ENCODE data around the gene FIS1. TPM values are rescaled to one million over a fixed set of nuclear protein-coding genes. Genes with fewer than 3 reads are reported as not detected.
"Not testable (repeated sequence)": the region's sequence is repeated elsewhere in the genome, so short reads cannot be mapped to it uniquely, and the experiment has no call there.

FIS1 gene
- total and polyA plus RNA-seq, 10 of the 15 experiments (the other 5 are each of a cell fraction or from before 2014, with no cell fraction given): 83.4 to 149 (median 108) TPM

DNA sequence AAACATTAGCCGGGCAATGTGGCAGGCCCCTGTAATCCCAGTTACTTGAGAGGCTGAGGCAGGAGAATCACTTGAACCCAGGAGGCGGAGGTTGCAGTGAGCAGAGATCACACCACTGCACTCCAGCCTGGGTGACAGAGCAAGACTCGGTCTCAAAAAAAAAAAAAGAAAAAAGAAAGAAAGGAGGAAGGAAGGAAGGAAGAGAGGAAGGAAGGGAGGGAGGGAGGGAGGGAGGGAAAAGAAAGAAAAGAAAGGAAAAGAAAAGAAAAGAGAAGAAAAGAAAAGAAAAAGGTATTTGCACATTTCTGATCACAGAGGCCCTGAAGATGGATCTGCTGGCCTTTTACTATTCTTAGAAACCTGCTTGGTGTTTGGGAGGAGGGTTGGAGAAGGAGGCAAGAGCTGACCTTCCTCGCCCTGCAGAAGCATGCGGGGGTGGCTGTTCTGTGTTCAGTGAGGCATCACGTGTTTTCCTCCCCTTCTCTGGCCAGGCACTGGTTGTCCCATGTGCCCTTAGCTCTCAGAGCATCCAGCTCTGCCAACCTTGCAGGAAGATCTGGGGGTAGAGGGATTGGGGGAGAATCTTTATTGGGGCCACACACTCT is 19.3 kb upstream of the FIS1 start:
- 17% methylated on average over 4 of the region's 6 CpGs for WGBS (ENCODE audit: insufficient coverage, insufficient replicate concordance, low lambda C conversion rate, missing lambda C conversion rate)
- FAIRE-seq; H3K79me2 ChIP-seq (ENCODE audit: control insufficient read depth, insufficient read depth, low read length); BruUV-seq (replicated peaks); in situ Hi-C loops (cut with MboI); POLR2A ChIA-PET; H3K9me3 ChIP-seq (replicated peaks; ENCODE audit: control insufficient read depth, insufficient read depth, low read length); H3K27me3 ChIP-seq (replicated peaks in 1 of 2; ENCODE audit: control insufficient read depth in 2 of 2, insufficient read depth in 2 of 2, low read length in 1 of 2); H3K4me2 ChIP-seq (ENCODE audit: control insufficient read depth, insufficient read depth); H3K4me1 ChIP-seq (ENCODE audit: control insufficient read depth, insufficient read depth, low read length); H3K36me3 ChIP-seq (ENCODE audit: control insufficient read depth in 2 of 2, insufficient read depth in 2 of 2, low read length in 1 of 2); H4K20me1 ChIP-seq (ENCODE audit: control insufficient read depth, insufficient read depth); H2AFZ ChIP-seq (ENCODE audit: control insufficient read depth, low read depth, low read length); H3K27ac ChIP-seq (ENCODE audit: control insufficient read depth, insufficient read depth); H3K4me3 ChIP-seq; intact Hi-C loops (cut with micrococcal nuclease; ENCODE audit: unreplicated experiment); H3K9ac ChIP-seq (ENCODE audit: control insufficient read depth, insufficient read depth, low read length); DNase-seq (ENCODE audit: low read depth, low spot score): not testable (repeated sequence)
- ChIA-PET SMC1A (ENCODE audit: uncharacterized antibody, unreplicated experiment) (interaction anchor here (2.0 kb wide), 1 partner anchor 20 kb away, joined by 5 read pairs; no protein-coding TSS in a partner anchor), CTCF (interaction anchor here (0.8 to 1.8 kb wide), 3 partner anchors 19 to 29 kb away, joined by 3 to 5 read pairs (median 3); no protein-coding TSS in a partner anchor), RAD21 (ENCODE audit: unreplicated experiment) (interaction anchor here (1.0 kb wide), 1 partner anchor 10 kb away, joined by 3 read pairs; no protein-coding TSS in a partner anchor)
- ATAC-seq: peak; percentile 38; the same call in 2 of the 3 replicates
- peak in 1 of 2 experiments; percentile 63; a peak in 1 of 3 replicates for TF ChIP-seq EGR1 (IDR thresholded peaks at IDR 0.05; ENCODE audit: borderline replicate concordance in 1 of 2, low read depth in 2 of 2, low read length in 2 of 2)

DNA sequence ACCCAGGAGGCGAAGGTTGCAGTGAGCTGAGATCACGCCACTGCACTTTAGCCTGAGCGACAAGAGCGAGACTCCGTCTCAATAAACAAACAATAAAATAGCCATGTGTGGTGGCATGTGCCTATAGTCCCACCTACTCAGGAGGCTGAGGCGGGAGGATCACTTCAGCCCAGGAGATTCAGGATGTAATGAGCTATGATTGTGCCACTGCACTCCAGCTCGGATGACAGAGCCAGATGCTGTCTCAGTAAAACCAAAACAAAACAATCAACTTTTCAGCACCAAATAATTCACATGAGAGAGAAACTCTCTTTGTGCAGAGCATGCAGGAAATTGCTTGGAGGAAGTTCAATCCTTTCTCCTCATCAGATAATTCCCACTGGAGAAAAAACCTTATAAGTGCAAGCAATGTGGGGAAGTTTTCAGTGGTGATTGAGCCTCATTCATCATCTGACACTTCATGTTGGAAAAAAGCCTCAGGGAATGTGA is 13.4 kb upstream of the FIS1 start:
- Histone ChIP-seq H3K36me3 (ENCODE audit: control insufficient read depth in 2 of 2, insufficient read depth in 2 of 2, low read length in 1 of 2) (no peaks in the 10 kb centered on the region), H4K20me1 (ENCODE audit: control insufficient read depth, insufficient read depth) (no peaks in the 10 kb centered on the region), H3K27me3 (replicated peaks in 1 of 2; ENCODE audit: control insufficient read depth in 2 of 2, insufficient read depth in 2 of 2, low read length in 1 of 2) (no peaks in the 10 kb centered on the region; a peak in 1 of 4 replicates), H3K4me2 (ENCODE audit: control insufficient read depth, insufficient read depth) (no peak overlapping the region), H3K79me2 (ENCODE audit: control insufficient read depth, insufficient read depth, low read length) (no peaks in the 10 kb centered on the region), H3K4me3 (no peak overlapping the region), H2AFZ (ENCODE audit: control insufficient read depth, low read depth, low read length) (no peak overlapping the region), H3K27ac (ENCODE audit: control insufficient read depth, insufficient read depth) (no peak overlapping the region), H3K4me1 (ENCODE audit: control insufficient read depth, insufficient read depth, low read length) (no peaks in the 10 kb centered on the region), H3K9me3 (replicated peaks; ENCODE audit: control insufficient read depth, insufficient read depth, low read length) (no peaks in the 10 kb centered on the region), H3K9ac (ENCODE audit: control insufficient read depth, insufficient read depth, low read length) (no peak overlapping the region)
- SMC1A ChIA-PET (ENCODE audit: uncharacterized antibody, unreplicated experiment): interaction anchor here (1.8 kb wide), 1 partner anchor 66 kb away, joined by 3 read pairs; no protein-coding TSS in a partner anchor
- WGBS (ENCODE audit: insufficient coverage, insufficient replicate concordance, low lambda C conversion rate, missing lambda C conversion rate): 63% methylated on average over 7 of the region's 7 CpGs
- RAD21 ChIA-PET (ENCODE audit: unreplicated experiment): interaction anchor here (1.9 kb wide), 1 partner anchor 114 kb away, joined by 4 read pairs; no protein-coding TSS in a partner anchor
- DNase-seq (ENCODE audit: low read depth, low spot score) (no peak), ATAC-seq (no peak), FAIRE-seq (no peak)
- no TSS peak for BruUV-seq (replicated peaks)
- CTCF ChIA-PET: interaction anchor here (1.0 to 1.3 kb wide), 3 partner anchors 14 to 32 kb away, joined by 4 to 6 read pairs (median 6); no protein-coding TSS in a partner anchor
- in situ Hi-C loops (cut with MboI) (no loop called here), intact Hi-C loops (cut with micrococcal nuclease; ENCODE audit: unreplicated experiment) (no loop called here)
- POLR2A ChIA-PET: interaction anchor here (0.7 kb wide), 2 partner anchors 16 to 285 kb away, joined by 3 to 6 read pairs; no protein-coding TSS in a partner anchor
- TF ChIP-seq, protein P1, sequence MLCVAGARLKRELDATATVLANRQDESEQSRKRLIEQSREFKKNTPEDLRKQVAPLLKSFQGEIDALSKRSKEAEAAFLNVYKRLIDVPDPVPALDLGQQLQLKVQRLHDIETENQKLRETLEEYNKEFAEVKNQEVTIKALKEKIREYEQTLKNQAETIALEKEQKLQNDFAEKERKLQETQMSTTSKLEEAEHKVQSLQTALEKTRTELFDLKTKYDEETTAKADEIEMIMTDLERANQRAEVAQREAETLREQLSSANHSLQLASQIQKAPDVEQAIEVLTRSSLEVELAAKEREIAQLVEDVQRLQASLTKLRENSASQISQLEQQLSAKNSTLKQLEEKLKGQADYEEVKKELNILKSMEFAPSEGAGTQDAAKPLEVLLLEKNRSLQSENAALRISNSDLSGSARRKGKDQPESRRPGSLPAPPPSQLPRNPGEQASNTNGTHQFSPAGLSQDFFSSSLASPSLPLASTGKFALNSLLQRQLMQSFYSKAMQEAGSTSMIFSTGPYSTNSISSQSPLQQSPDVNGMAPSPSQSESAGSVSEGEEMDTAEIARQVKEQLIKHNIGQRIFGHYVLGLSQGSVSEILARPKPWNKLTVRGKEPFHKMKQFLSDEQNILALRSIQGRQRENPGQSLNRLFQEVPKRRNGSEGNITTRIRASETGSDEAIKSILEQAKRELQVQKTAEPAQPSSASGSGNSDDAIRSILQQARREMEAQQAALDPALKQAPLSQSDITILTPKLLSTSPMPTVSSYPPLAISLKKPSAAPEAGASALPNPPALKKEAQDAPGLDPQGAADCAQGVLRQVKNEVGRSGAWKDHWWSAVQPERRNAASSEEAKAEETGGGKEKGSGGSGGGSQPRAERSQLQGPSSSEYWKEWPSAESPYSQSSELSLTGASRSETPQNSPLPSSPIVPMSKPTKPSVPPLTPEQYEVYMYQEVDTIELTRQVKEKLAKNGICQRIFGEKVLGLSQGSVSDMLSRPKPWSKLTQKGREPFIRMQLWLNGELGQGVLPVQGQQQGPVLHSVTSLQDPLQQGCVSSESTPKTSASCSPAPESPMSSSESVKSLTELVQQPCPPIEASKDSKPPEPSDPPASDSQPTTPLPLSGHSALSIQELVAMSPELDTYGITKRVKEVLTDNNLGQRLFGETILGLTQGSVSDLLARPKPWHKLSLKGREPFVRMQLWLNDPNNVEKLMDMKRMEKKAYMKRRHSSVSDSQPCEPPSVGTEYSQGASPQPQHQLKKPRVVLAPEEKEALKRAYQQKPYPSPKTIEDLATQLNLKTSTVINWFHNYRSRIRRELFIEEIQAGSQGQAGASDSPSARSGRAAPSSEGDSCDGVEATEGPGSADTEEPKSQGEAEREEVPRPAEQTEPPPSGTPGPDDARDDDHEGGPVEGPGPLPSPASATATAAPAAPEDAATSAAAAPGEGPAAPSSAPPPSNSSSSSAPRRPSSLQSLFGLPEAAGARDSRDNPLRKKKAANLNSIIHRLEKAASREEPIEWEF (IDR thresholded peaks at IDR 0.05; ENCODE audit: insufficient replicate concordance, low read depth, low read length): no peak
- no peak for TF ChIP-seq GATAD2B (conservative IDR thresholded peaks at IDR 0.05; ENCODE audit: low read depth)
- TF ChIP-seq NR2C2 (IDR thresholded peaks at IDR 0.05; ENCODE audit: borderline replicate concordance, control insufficient read depth, insufficient read length, low read depth): no peak
- no peak for TF ChIP-seq ZNF24 (IDR thresholded peaks at IDR 0.05)
- TF ChIP-seq BACH1 (IDR thresholded peaks at IDR 0.05; ENCODE audit: borderline replicate concordance): no peak
- no peak for TF ChIP-seq TCF3 (IDR thresholded peaks at IDR 0.05; ENCODE audit: borderline replicate concordance, insufficient read depth, low read depth, low read length)
- TF ChIP-seq PML (IDR thresholded peaks at IDR 0.05; ENCODE audit: low read length): no peak
- TF ChIP-seq RCOR1 (conservative IDR thresholded peaks at IDR 0.05; ENCODE audit: low read depth, low read length): no peak
- TF ChIP-seq ETV6 (conservative IDR thresholded peaks at IDR 0.05 in 1 of 2, IDR thresholded peaks at IDR 0.05 in 1 of 2; ENCODE audit: borderline replicate concordance in 1 of 2, low read depth in 1 of 2): no peak
